HG03175 (cell line): ENCODE data around the gene CACNA1B.
"Not testable (repeated sequence)": the region's sequence is repeated elsewhere in the genome, so short reads cannot be mapped to it uniquely, and the experiment has no call there.

ENCODE experiments used
- ATAC-seq: cut with Tn5 transposase; IDR thresholded peaks from one replicate; pipeline ENCODE4 v1.9.1; 2021; ENCODE audit warnings: mild to moderate bottlenecking, moderate library complexity; ENCODE audit not compliant: unreplicated experiment

Gene CACNA1B

DNA sequence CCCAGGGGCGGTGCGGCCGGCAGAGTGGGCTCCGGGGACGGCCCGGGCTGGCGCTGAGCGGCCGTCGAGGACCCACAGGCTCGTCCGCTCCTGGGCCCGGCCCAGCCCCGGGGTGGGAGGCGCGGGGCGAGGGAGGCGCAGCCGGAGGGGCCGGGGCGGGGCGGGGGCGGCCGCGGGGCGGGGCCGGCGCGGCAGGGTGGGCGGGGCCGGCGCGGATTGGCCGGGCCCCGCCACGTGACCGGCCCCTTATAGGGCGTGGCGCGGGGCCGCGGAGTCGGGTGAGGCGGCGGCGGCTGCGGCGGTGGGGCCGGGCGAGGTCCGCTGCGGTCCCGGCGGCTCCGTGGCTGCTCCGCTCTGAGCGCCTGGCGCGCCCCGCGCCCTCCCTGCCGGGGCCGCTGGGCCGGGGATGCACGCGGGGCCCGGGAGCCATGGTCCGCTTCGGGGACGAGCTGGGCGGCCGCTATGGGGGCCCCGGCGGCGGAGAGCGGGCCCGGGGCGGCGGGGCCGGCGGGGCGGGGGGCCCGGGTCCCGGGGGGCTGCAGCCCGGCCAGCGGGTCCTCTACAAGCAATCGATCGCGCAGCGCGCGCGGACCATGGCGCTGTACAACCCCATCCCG lies at the start of gene CACNA1B:
Gene CACNA1B, plus strand, starts transcription at position 277 of the 617 bp plus-strand sequence. Its CDS starts 152 bp downstream, at position 429.
- not testable (repeated sequence) for ATAC-seq

DNA sequence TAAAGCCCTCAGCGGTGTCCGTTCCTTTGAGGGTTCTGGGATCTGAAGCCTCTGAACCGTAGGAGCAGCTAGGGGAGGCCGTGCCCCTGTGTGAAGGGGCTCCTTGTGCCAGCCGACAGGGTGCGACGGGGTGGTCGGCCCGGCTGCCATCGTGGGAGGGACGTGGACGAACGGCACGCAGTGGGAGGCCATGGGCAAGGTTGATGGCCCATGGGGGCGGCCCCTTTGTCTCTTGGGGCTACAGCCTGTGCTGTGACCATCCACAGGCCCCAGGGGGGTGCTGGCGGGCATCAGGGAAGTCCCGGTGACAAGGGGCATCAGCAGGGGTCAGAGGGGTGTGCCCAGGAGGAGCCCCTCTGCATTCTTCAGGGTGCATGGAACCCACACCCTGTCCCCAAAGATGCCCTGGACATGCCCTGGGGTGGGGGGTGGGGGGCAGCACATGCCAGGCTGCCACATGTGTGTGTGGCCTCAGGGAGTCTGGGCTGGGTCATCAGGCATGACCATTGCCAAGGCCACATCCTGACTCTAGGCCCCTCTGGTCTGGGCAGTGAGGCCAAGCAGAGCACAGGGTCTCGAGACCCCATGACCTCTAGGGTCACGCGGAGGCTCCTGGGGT lies 49.6 kb upstream of the CACNA1B start:
- no peak for ATAC-seq

- ATAC-seq: no peak
Measured at GRCh38 chr9:137828527-137829259, 48.9 kb upstream of the CACNA1B start.

DNA sequence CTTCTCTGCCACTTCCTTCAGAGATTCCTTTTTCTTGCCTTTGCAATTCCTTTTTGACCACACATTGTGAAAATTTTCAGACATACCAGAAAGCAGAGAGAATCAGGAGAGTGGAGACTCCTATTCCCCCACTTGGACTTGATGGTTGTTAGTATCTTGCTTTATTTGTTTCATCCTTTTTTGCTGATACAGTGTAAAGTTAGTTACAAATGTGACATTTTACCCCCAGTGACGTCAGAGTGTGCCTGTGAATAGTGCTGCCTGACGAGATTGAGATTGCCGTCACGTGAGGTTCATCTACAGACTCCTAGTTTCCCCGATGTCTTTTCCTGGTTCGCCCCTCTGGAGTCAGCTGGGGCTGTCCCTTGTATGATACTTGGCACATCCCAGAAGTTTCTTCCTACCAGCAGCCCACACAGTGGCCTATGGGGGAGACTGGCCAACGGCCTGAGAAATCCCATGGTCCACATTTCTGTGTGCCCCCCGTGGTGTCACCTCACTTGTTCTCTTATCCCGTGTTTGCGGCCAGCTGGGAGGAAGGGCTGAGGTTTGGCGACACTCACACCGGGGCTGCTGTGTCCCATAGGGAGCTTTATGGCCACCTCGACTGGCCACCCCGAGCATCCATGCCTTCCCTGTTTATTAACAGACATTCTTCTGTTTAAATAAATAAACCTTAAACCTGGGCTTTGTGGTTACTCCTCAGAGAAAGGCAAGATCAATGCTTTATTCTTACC lies 48.2 kb upstream of the CACNA1B start:
- no peak for ATAC-seq

GRCh38 chr9:137832191-137832700 lies 45.3 kb upstream of the CACNA1B start:
- ATAC-seq: no peak

GRCh38 chr9:137832830-137833590 lies 44.6 kb upstream of the CACNA1B start:
- ATAC-seq: no peak

DNA sequence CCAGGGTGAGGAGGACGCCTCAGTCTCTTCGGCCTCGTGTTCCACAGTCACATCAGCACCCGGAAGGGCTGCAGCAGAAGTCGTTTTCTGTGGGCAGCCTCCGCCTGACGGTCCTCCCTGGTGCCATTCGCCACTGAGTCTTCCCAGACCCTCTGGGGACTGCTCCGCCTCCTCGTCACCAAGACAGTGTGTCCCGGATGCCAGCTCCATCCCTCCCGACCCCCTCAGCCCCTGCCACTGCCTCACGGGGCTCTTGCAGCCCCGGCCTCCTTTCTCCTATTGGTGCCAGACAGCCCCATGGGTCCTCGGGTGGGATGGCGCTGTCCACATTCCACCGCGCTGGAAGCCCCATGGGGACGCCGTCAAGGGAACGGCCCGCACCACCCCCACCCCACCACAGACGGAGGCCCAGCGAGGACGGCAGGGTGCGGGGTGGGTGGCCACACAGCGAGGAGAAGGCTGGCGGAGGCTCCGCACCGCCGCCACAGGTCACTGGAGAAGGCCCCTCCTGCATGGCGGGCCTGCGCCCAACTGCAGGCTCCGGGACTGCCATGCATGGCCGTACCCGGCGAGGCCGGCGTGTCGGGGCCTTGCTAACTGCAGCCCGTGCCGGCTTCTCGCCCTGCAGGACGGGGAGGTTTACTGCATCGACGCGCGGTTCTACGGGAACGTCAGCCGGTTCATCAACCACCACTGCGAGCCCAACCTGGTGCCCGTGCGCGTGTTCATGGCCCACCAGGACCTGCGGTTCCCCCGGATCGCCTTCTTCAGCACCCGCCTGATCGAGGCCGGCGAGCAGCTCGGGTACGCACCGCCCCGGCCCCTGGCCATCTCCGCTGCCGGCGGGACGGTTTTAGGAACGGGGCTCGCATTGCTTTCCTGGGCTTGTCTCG lies 43.6 kb upstream of the CACNA1B start:
- no peak for ATAC-seq

- ATAC-seq: no peak
Measured at GRCh38 chr9:137834846-137835546, 42.6 kb upstream of the CACNA1B start.

GRCh38 chr9:137836151-137836830 lies 41.3 kb upstream of the CACNA1B start:
- no peak for ATAC-seq

DNA sequence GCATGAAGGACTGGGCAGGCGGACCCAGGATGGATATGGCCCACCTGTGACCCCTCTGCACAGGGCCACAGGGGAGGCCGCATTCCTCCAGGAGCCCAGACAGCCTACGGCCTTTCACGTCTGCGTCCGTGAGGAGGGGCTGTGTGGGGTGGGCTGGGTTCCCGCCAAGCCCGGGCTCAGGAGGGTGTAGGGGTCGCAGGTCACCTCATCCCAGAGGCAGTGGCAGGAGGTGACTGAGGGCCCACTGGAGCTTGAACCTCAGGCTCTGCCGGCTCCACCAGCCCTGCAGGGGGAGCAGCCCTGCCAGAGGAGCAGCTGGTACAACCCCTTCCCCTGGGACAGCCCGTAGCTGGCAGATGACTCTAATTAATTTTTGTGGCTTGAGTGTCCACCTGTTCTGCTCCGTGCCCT lies 40.7 kb upstream of the CACNA1B start:
- ATAC-seq: no peak

DNA sequence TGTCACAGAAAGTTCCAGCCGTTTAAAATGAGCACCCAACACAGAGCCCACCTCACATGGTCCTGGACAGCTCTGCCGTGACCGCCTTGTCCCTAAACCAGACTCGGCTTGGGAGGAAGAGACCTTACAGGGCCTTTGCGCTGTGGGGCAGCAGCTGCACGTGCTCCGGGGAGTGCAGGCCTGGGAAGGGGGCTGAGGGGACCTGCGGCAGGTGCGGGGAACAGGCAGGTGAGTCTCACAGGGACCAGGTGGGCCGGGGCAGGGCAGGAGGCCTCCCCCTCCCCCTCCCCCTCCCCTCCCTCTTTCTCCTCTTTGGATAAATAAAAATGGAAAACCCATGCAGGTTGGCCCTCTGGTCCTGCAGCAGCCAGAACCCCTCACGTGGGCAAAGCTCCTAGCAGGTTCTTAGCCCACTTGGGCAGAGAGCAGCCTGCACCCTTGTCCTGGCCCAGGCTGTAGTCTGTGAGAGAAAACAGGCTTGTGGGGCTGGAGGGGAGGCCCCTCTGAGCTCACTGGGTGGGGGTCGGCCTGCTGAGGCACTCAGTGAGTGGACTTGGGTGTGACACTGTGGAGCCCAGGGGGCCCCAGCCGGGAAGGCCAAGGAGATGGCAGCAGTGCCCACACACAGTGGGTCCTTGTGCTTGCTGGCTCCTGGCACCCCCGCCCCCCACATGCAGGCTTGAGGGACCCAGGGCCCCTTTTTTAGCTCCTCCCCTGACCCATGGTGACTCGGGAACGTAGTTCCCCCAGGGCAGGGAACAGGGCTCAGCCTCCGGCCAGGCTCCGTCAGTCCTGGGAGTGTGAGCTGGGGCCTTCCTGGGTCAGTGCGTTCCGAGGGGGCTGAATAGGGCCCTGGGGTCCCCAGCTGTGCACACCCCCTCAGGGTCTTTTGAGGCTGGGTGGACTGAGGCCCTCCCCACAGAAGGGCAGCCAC lies 40.0 kb upstream of the CACNA1B start:
- ATAC-seq: no peak

DNA sequence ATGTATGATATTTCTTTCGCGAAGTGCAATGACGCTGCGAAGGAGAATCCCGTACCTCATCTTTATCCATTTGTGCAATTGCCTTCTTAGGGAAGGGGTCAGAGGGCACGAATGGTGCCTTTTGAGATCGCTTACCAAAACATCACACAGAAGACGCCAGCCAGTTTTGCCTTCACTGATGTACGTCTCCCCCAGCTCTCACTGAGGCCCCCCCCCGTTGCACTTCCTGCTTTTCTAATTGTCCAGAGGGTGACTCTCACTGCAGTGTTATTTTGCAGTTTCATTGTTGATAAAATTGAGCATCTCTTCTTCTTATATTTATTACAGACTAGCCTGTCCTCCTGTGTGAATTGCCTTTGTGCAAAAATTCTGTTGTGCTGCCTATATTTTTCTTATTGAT lies 39.0 kb upstream of the CACNA1B start:
- ATAC-seq: no peak

DNA sequence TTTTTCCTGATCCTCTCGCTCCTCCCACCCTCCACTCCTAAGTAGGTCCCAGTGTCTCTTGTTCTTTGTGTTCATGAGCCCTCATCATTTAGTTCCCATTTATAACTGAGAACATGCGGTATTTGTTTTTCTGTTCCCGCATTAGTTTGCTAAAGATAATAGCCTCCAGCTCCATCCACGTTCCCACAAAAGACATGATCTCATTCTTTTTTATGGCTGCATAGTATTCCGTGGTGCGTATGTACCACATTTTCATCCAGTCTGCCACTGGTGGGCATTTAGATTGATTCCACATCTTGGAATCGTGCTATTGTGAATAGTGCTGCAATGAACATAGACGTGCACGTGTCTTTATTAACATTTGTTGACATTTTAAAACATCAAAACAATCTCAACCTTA lies 34.2 kb upstream of the CACNA1B start:
- ATAC-seq: no peak

DNA sequence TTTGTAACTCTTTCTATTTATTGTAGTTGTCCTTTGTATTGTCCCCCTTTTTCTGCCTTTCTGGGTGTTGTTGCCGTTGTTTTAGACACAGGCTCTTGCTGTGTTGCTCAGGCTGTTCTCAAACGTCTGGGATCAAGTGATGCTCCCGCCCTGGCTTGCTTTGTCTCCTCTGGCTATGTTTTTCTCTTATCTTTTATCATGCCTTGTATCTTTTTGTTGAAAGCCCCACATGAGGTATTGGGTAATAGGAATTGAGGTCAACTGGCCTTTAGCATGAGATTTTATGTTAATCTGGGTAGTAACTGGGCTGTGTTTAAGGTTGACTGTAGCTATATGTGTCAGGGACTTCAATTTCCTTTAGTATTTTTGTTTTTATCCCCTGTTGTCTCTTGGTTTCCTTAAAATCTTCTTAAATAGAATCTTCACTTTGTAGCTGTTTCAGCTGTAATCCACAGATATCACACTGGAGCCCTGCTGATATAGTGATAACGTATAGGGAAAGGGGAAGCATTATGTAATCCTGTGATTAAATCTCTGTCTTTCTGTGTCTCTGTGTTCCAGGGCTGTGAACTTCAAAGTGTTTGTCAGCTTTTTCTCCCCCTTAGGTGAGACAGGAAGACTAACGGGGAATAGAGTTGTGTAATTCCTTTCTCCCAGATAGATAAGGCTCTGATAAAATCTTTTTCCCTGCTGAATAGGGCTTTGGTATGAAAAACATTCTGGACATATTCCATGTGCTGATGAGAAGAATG lies 25.9 kb upstream of the CACNA1B start:
- no peak for ATAC-seq

- no peak for ATAC-seq
Measured at GRCh38 chr9:137853392-137853995, 24.1 kb upstream of the CACNA1B start.

DNA sequence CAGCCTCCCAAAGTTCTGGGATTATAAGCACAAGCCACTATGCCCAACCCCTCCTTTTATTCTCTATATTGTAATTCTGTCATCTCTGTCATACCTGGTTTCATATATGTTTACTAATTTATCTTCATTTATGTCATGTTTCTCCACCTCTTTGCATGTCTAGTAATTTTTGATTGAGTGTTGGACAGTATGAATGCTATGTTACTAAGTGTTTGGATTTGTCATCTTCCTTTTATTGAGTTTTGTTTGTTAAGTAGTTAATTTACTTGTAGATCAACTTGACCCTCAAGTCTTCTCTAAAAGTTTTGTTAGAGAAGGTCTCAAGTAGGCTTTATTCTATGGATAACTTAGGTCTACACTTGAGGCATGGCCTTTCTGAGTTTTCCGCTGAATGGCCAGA lies 17.2 kb upstream of the CACNA1B start:
- ATAC-seq: no peak
